ENCODE data around the gene MCM9.
"Not testable (repeated sequence)": the region's sequence is repeated elsewhere in the genome, so short reads cannot be mapped to it uniquely, and the experiment has no call there.

The MCM9 gene

DNA sequence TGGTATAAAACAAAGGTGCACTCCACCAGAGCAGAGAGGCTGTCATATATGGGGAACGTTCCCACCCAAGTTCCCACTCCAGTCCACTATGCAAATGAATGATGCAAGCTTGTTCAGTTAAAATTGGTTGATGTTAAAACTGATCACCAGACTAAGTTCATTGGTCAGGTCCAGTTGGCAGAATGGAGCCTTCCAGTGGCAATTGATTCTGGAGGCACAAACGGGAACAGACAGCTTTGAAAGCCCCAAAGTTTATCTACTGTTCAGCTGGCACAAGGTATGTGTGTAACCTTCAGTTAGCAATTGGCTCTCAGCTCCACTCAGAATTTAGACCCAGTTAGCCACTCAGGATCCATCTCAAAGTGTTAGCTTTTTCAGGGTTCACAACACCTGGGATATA is 164.1 kb downstream of the MCM9 start:
- TF ChIP-seq, protein P1, sequence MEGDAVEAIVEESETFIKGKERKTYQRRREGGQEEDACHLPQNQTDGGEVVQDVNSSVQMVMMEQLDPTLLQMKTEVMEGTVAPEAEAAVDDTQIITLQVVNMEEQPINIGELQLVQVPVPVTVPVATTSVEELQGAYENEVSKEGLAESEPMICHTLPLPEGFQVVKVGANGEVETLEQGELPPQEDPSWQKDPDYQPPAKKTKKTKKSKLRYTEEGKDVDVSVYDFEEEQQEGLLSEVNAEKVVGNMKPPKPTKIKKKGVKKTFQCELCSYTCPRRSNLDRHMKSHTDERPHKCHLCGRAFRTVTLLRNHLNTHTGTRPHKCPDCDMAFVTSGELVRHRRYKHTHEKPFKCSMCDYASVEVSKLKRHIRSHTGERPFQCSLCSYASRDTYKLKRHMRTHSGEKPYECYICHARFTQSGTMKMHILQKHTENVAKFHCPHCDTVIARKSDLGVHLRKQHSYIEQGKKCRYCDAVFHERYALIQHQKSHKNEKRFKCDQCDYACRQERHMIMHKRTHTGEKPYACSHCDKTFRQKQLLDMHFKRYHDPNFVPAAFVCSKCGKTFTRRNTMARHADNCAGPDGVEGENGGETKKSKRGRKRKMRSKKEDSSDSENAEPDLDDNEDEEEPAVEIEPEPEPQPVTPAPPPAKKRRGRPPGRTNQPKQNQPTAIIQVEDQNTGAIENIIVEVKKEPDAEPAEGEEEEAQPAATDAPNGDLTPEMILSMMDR (IDR thresholded peaks at IDR 0.05; ENCODE audit: extremely low read depth, missing control alignments) = no peak
- no peak for DNase-seq (ENCODE audit: low spot score)

DNA sequence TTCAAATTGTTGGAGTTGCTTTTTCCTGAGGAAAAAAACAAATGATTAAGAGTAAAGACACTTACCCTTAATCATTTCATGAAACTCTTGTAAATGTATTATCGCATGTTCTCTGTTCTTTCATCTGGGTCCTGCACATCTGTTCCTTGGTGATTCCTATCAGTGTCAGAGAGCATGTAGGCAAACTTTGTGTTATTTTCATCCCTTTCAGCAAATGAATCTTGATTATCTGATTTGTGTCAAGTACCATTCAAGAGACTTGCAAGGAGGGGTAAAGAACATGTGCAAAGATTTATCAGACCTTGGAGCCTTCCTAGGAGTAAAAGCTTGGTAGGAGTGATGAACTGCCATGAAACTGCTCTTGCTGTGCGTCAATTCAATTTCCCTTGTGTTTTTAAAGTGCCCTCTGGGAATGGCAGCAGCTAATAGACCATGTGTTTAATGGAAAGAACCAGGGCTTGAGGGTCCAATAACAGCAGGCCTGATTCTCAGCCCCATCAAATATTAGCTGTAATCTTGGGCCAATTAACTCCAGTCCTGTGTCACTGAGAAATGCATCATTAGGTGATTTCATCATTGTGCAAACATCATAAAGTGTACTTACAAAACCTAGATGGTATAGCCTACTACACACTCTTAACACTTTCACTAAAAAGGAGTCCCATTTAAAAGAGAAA is 164.7 kb downstream of the MCM9 start:
- TF ChIP-seq, protein P1 (IDR thresholded peaks at IDR 0.05; ENCODE audit: extremely low read depth, missing control alignments) = no peak
- DNase-seq (ENCODE audit: low spot score) = no peak

DNA sequence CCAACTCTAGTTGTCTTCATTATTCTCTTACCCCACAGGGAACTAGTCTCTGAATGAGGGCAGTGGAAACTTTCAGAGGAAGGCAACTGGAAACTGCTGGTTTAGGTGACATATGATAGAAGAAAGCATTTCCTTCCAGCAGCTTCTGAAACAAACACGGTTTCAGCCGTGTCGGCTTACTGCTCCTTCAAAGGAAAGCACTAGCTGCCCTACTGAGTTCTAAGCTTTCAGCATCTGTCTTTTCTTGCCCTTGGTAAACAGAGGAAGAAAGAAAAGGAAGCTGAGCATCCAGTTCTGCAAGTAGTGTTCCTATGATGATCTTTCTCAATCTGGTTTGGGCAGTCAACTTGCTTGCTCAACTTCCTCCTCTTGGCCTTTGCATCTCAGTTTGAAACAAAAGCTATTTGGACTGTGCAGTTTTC is 166.0 kb downstream of the MCM9 start:
- no peak for DNase-seq (ENCODE audit: low spot score)
- TF ChIP-seq, protein P1 (IDR thresholded peaks at IDR 0.05; ENCODE audit: extremely low read depth, missing control alignments) = no peak

DNA sequence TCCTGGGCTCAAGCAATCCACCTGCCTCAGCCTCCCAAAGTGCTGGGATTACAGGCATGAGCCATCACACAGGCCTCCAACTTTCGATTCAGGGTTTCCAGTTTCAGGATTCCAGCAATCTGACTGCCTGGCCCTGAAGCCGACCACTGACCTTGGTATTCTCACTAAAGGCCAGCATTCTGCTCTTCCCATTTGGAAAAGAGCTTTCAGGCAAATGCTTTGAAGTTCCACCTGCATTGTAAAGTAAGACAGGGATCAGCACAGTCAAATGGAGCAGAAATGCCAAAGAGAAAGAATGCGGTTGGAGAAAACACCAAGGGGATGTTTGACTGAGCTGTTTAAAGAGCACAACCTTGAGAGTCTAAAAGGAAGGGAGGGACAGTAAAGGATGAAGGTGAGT is 166.5 kb downstream of the MCM9 start:
- TF ChIP-seq, protein P1 (IDR thresholded peaks at IDR 0.05; ENCODE audit: extremely low read depth, missing control alignments) = no peak
- no peak for DNase-seq (ENCODE audit: low spot score)

DNA sequence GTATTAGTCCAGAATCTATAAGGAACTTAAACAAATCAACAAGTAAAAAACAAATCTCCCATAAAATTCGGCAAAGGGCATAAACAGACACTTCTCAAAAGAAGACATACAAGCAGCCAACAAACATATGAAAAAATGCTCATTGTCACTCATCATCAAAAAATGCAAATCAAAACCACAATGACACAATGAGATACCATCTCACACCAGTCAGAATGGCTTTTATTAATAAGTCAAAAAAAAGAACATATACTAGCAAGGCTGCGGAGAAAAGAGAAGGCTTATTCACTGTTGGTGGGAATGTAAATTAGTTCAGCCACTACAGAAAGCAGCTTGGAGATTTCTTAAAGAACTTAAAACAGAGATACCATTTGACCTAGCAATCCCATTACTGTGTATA is 169.6 kb downstream of the MCM9 start:
- not testable (repeated sequence) for DNase-seq (ENCODE audit: low spot score)

DNA sequence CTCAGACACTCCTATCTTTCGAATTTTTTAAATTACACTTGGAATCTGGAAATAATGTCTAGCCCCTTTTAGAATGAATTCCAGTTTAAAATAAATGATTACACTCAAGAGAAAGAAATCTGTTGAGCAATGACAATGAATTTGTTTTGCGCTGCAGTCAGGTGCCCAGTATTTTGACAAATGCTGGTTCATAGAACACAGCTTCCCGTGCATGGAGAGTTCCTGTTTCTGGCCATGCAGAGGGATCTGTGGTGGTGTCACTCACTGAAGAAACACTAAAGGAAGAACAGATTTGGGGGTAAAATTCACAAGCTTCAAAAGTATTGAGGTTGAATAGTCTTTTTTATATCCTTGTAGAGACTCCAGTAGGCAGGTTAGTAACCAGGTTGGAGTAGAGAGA is 170.2 kb downstream of the MCM9 start:
- TF ChIP-seq, protein P1 (IDR thresholded peaks at IDR 0.05; ENCODE audit: extremely low read depth, missing control alignments) = no peak
- DNase-seq (ENCODE audit: low spot score) = no peak
